WTC11 (cell line): ENCODE data around the gene ARSK.

Experiments
- ESRRA ChIP-seq: sonication (generic); formaldehyde crosslinking; IDR thresholded peaks from 2 replicates; pipeline ENCODE4 v1.8.1; 2022; ENCODE audit warnings: mild to moderate bottlenecking, missing genetic modification reagents, borderline replicate concordance
- FOXP1 ChIP-seq: sonication (generic); formaldehyde crosslinking; IDR thresholded peaks from 2 replicates; pipeline ENCODE4 v1.8.0; 2022; ENCODE audit warnings: missing genetic modification reagents, mild to moderate bottlenecking, moderate library complexity, borderline replicate concordance
- KAT7 ChIP-seq: sonication (generic); formaldehyde crosslinking; IDR thresholded peaks from 2 replicates; pipeline ENCODE4 v1.8.1; 2023; ENCODE audit warnings: missing genetic modification reagents, mild to moderate bottlenecking, borderline replicate concordance
- MAX ChIP-seq: sonication (generic); formaldehyde crosslinking; IDR thresholded peaks from 2 replicates; pipeline ENCODE4 v1.8.0; 2022; ENCODE audit warnings: mild to moderate bottlenecking, missing genetic modification reagents
- MYBL2 ChIP-seq: sonication (generic); formaldehyde crosslinking; IDR thresholded peaks from 2 replicates; pipeline ENCODE4 v1.8.1; 2023; ENCODE audit warnings: mild to moderate bottlenecking, moderate library complexity, missing genetic modification reagents
- SP1 ChIP-seq: sonication (generic); formaldehyde crosslinking; conservative IDR thresholded peaks from 2 replicates; pipeline ENCODE4 v1.8.1; 2022; ENCODE audit warnings: missing genetic modification reagents
- TEAD4 ChIP-seq: sonication (generic); formaldehyde crosslinking; IDR thresholded peaks from 2 replicates; pipeline ENCODE4 v1.8.0; 2022; ENCODE audit warnings: mild to moderate bottlenecking, missing genetic modification reagents
- USF2 ChIP-seq: sonication (generic); formaldehyde crosslinking; IDR thresholded peaks from 2 replicates; pipeline ENCODE4 v1.8.1; 2023; ENCODE audit warnings: mild to moderate bottlenecking, missing genetic modification reagents, moderate library complexity
- ZNF138 ChIP-seq: sonication (generic); formaldehyde crosslinking; conservative IDR thresholded peaks from 2 replicates; pipeline ENCODE4 v1.8.1; 2022; ENCODE audit warnings: mild to moderate bottlenecking, moderate library complexity, missing genetic modification reagents
- ZNF219 ChIP-seq: sonication (generic); formaldehyde crosslinking; IDR thresholded peaks from 2 replicates; pipeline ENCODE4 v1.8.0; 2023; ENCODE audit warnings: missing genetic modification reagents, mild to moderate bottlenecking, borderline replicate concordance
- ZNF671 ChIP-seq: fragments of 250-450 bp; sonication (Bioruptor Pico); IDR thresholded peaks from 2 replicates; pipeline ENCODE4 v1.8.0; 2021; ENCODE audit warnings: mild to moderate bottlenecking
- TF ChIP-seq, protein P1 (sequence below): sonication (generic); formaldehyde crosslinking; IDR thresholded peaks from 2 replicates; pipeline ENCODE4 v1.8.1; 2022; ENCODE audit warnings: low read depth, missing genetic modification reagents, borderline replicate concordance
- TF ChIP-seq, protein P2 (sequence below): fragments of 200-600 bp; IDR thresholded peaks from 2 replicates; pipeline ENCODE4 v1.8.0; 2022; ENCODE audit warnings: antibody characterized with exemption

DNA sequence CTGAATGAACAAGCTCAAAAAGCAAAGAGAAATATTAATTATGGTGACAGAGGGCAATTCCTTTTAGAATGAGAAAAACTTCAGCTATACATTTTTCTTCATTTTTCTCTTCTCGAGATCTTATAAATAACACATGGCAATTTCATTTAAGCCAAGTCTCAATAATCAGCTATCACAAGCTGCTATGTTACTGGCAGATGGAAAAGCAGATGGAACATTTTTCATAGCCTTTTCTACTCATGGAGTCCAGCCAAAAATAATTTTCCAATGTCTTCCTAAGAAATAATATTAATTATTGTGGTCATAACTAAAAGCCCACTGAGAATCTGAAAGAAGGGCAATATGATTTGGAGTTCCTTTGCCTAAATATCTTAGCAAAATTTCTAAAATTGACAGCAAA lies 35.8 kb upstream of the ARSK start:
- no peak for TF ChIP-seq KAT7 (CRISPR knock-in tag)
- TF ChIP-seq, protein P1, sequence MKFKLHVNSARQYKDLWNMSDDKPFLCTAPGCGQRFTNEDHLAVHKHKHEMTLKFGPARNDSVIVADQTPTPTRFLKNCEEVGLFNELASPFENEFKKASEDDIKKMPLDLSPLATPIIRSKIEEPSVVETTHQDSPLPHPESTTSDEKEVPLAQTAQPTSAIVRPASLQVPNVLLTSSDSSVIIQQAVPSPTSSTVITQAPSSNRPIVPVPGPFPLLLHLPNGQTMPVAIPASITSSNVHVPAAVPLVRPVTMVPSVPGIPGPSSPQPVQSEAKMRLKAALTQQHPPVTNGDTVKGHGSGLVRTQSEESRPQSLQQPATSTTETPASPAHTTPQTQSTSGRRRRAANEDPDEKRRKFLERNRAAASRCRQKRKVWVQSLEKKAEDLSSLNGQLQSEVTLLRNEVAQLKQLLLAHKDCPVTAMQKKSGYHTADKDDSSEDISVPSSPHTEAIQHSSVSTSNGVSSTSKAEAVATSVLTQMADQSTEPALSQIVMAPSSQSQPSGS, result no peak
- TF ChIP-seq ZNF138 (CRISPR knock-in tag), result no peak
- no peak for TF ChIP-seq ZNF671 (CRISPR knock-in tag)
- TF ChIP-seq, protein P2, sequence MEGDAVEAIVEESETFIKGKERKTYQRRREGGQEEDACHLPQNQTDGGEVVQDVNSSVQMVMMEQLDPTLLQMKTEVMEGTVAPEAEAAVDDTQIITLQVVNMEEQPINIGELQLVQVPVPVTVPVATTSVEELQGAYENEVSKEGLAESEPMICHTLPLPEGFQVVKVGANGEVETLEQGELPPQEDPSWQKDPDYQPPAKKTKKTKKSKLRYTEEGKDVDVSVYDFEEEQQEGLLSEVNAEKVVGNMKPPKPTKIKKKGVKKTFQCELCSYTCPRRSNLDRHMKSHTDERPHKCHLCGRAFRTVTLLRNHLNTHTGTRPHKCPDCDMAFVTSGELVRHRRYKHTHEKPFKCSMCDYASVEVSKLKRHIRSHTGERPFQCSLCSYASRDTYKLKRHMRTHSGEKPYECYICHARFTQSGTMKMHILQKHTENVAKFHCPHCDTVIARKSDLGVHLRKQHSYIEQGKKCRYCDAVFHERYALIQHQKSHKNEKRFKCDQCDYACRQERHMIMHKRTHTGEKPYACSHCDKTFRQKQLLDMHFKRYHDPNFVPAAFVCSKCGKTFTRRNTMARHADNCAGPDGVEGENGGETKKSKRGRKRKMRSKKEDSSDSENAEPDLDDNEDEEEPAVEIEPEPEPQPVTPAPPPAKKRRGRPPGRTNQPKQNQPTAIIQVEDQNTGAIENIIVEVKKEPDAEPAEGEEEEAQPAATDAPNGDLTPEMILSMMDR, result no peak
- TF ChIP-seq MAX, result no peak
- TF ChIP-seq ZNF219 (CRISPR knock-in tag), result no peak
- no peak for TF ChIP-seq TEAD4 (CRISPR knock-in tag)
- no peak for TF ChIP-seq ESRRA (CRISPR knock-in tag)
- no peak for TF ChIP-seq MYBL2
- no peak for TF ChIP-seq USF2 (CRISPR knock-in tag)
- no peak for TF ChIP-seq FOXP1 (CRISPR knock-in tag)
- no peak for TF ChIP-seq SP1
